HCT116 (cell line): ENCODE results near the gene CCDC91.

Experiments used
- ATF3 ChIP-seq: IDR thresholded peaks from 2 replicates; pipeline ENCODE4 v1.6.1; 2012
- CEBPB ChIP-seq: IDR thresholded peaks from 2 replicates; pipeline ENCODE4 v1.6.1; 2012; ENCODE audit warnings: low read depth
- EGR1 ChIP-seq: IDR thresholded peaks from 2 replicates; pipeline ENCODE4 v1.6.1; 2012; ENCODE audit warnings: low read depth
- ELF1 ChIP-seq: IDR thresholded peaks from 2 replicates; pipeline ENCODE4 v1.6.1; 2012; ENCODE audit warnings: low read depth, borderline replicate concordance
- EZH2 ChIP-seq: fragments of 200-600 bp; sonication (generic); IDR thresholded peaks from 2 replicates; pipeline ENCODE4 v1.6.1; 2017; ENCODE audit warnings: antibody characterized with exemption, mixed run types
- POLR2A ChIP-seq: IDR thresholded peaks from 2 replicates; pipeline ENCODE4 v1.7.0; 2011; ENCODE audit warnings: borderline replicate concordance; ENCODE audit not compliant: insufficient read depth, insufficient read length; ENCODE audit errors: extremely low read depth
- POLR2AphosphoS5 ChIP-seq: IDR thresholded peaks from 2 replicates; pipeline ENCODE4 v1.6.1; 2011; ENCODE audit warnings: mild to moderate bottlenecking, low read depth, low read length, moderate library complexity
- SIN3A ChIP-seq: IDR thresholded peaks from 2 replicates; pipeline ENCODE4 v1.6.1; 2012; ENCODE audit warnings: low read depth
- YY1 ChIP-seq: IDR thresholded peaks from 2 replicates; pipeline ENCODE4 v1.6.1; 2011; ENCODE audit warnings: low read length, low read depth, moderate library complexity, mild to moderate bottlenecking; ENCODE audit not compliant: insufficient replicate concordance; ENCODE audit errors: extremely low read depth
- ZFX ChIP-seq: fragments of 450-650 bp; IDR thresholded peaks from 2 replicates; pipeline ENCODE4 v1.6.1; 2017
- TF ChIP-seq, protein P1 (sequence below), 3 experiments: fragments of 200-600 bp in 1 of 3; sonication (generic) in 1 of 3; IDR thresholded peaks in 2 of 3; conservative IDR thresholded peaks in 1 of 3; 2 replicates each; pipeline ENCODE4 v1.5.1; 2012 to 2017; ENCODE audit warnings: low read depth in 2 of 3, low read length in 2 of 3, antibody characterized with exemption in 1 of 3, borderline replicate concordance in 1 of 3, control low read depth in 1 of 3, mild to moderate bottlenecking in 1 of 3, mixed read lengths in 1 of 3, mixed run types in 1 of 3, moderate library complexity in 1 of 3; ENCODE audit not compliant: insufficient read depth in 1 of 3
- TF ChIP-seq, protein P2 (sequence below): IDR thresholded peaks from 2 replicates; pipeline ENCODE4 v1.6.1; 2012

DNA sequence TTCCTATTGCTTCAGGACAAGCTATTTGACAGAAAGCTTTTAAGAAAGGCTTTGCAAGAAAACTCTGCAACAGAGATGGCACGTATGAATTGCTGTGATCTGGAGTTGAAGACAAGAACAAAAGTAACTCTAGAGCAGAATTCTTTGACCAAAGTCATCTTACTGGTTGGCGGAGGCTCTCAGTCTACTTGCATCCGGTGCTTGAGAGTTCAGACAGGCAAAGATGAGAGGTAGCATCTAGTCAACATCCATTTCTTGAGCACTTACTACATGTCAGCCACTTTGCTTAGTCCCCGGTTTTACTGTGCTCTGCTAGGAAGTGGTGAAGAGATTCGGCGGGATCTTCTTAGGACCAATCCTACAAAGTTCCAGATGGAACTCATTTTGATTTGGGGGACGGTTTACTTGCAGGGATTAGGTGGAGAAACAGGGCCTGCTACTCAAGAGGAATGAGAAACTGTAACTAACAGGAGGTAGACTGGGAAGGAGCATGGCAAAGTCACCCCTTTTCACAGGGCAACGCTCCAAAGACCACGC is 404 bp upstream of the CCDC91 start:
- TF ChIP-seq, protein P1, sequence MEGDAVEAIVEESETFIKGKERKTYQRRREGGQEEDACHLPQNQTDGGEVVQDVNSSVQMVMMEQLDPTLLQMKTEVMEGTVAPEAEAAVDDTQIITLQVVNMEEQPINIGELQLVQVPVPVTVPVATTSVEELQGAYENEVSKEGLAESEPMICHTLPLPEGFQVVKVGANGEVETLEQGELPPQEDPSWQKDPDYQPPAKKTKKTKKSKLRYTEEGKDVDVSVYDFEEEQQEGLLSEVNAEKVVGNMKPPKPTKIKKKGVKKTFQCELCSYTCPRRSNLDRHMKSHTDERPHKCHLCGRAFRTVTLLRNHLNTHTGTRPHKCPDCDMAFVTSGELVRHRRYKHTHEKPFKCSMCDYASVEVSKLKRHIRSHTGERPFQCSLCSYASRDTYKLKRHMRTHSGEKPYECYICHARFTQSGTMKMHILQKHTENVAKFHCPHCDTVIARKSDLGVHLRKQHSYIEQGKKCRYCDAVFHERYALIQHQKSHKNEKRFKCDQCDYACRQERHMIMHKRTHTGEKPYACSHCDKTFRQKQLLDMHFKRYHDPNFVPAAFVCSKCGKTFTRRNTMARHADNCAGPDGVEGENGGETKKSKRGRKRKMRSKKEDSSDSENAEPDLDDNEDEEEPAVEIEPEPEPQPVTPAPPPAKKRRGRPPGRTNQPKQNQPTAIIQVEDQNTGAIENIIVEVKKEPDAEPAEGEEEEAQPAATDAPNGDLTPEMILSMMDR (IDR thresholded peaks at IDR 0.05 in 2 of 3, conservative IDR thresholded peaks at IDR 0.05 in 1 of 3; ENCODE audit: borderline replicate concordance in 1 of 3, insufficient read depth in 1 of 3, low read depth in 2 of 3, low read length in 2 of 3): no peak
- TF ChIP-seq POLR2AphosphoS5 (no peak), SIN3A (no peak), EGR1 (no peak), POLR2A (peak; percentile 13), CEBPB (no peak), EZH2 (no peak), ZFX (no peak), ELF1 (no peak), ATF3 (no peak), YY1 (no peak)
- TF ChIP-seq, protein P2, sequence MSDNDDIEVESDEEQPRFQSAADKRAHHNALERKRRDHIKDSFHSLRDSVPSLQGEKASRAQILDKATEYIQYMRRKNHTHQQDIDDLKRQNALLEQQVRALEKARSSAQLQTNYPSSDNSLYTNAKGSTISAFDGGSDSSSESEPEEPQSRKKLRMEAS: no peak
